CD4-positive, CD25-positive, alpha-beta regulatory T cell (primary cell): Measurements from ENCODE around the gene UCN2. TPM values are rescaled to one million over a fixed set of nuclear protein-coding genes. Genes with fewer than 3 reads are reported as not detected.
"Not testable (repeated sequence)": the region's sequence is repeated elsewhere in the genome, so short reads cannot be mapped to it uniquely, and the experiment has no call there.

Experiments
- ATAC-seq, 2 donors: fragments of 150-1000 bp; cut with Tn5 transposase; one replicate each; pipeline ENCODE4 v1.10.0; 2021; ENCODE audit warnings: low read depth in 2 of 2, moderate number of reproducible peaks in 2 of 2, moderate library complexity in 1 of 2
- DNase-seq, 3 donors: peaks; one replicate each; pipeline versions ENCODE4 v3.0.0 to v3.0.0-alpha.2; 2012 to 2022; ENCODE audit warnings: mixed read lengths in 1 of 3
- H3K27ac ChIP-seq: one replicate; pipeline ENCODE4 v1.7.0; 2013; ENCODE audit warnings: mild to moderate bottlenecking, low read length; ENCODE audit not compliant: insufficient read depth, poor library complexity, severe bottlenecking
- H3K27me3 ChIP-seq: one replicate; pipeline ENCODE4 v1.7.0; 2013; ENCODE audit warnings: low read length; ENCODE audit not compliant: control insufficient read depth, insufficient read depth
- H3K36me3 ChIP-seq: one replicate; pipeline ENCODE4 v1.7.0; 2013; ENCODE audit warnings: mild to moderate bottlenecking, low read length, moderate library complexity; ENCODE audit not compliant: control insufficient read depth, insufficient read depth
- H3K4me1 ChIP-seq: 2 replicates; pipeline ENCODE4 v1.7.0; 2013; ENCODE audit warnings: mild to moderate bottlenecking, low read length; ENCODE audit not compliant: insufficient read depth, control insufficient read depth, poor library complexity, severe bottlenecking
- H3K4me3 ChIP-seq: one replicate; pipeline ENCODE4 v1.7.0; 2013; ENCODE audit warnings: low read depth, mild to moderate bottlenecking, low read length, moderate library complexity
- H3K9me3 ChIP-seq, 2 experiments: 1 replicate in 1 of 2; 2 replicates in 1 of 2; pipeline ENCODE4 v1.7.0; 2013; ENCODE audit warnings: low read length in 2 of 2, mild to moderate bottlenecking in 1 of 2, moderate library complexity in 1 of 2; ENCODE audit not compliant: control insufficient read depth in 2 of 2
- H3K27ac Mint-ChIP-seq, 3 donors: one replicate each; pipeline ENCODE4 v1.8.0; 2020 to 2022; ENCODE audit warnings: mild to moderate bottlenecking in 3 of 3, mixed read lengths in 3 of 3, moderate library complexity in 2 of 3
- H3K27me3 Mint-ChIP-seq: one replicate; pipeline ENCODE4 v1.8.0; 2022; ENCODE audit warnings: mild to moderate bottlenecking, mixed read lengths
- H3K36me3 Mint-ChIP-seq: one replicate; pipeline ENCODE4 v1.8.0; 2020; ENCODE audit warnings: mixed read lengths
- H3K4me1 Mint-ChIP-seq, 4 donors: one replicate each; pipeline ENCODE4 v1.8.0; 2020 to 2022; ENCODE audit warnings: mixed read lengths in 4 of 4, mild to moderate bottlenecking in 1 of 4
- H3K4me3 Mint-ChIP-seq, 4 donors: one replicate each; pipeline ENCODE4 v1.8.0; 2020 to 2022; ENCODE audit warnings: mild to moderate bottlenecking in 4 of 4, mixed read lengths in 4 of 4, moderate library complexity in 3 of 4
- H3K9me3 Mint-ChIP-seq, 7 donors: one replicate each; pipeline ENCODE4 v1.8.0; 2020 to 2022; ENCODE audit warnings: mixed read lengths in 7 of 7, mild to moderate bottlenecking in 3 of 7, moderate library complexity in 2 of 7
- polyA plus RNA-seq, 4 donors: library from polyadenylated mRNA; unstranded; fragments of 300-500 nt; fragmentation: Illumina TruSeq; gene quantifications; one replicate each; pipeline ENCODE4 v1.2.3, GENCODE V29; 2021
- total RNA-seq: library from RNA; stranded (reverse); gene quantifications from one replicate; pipeline ENCODE4 v1.2.3, GENCODE V29; 2022

UCN2 gene
- total and polyA plus RNA-seq, 5 donors from 2014 or later, result not detected

- Mint-ChIP-seq H3K9me3 (no peaks in the 10 kb centered on the region), H3K27ac (no peak overlapping the region), H3K4me1 (no peaks in the 10 kb centered on the region), H3K36me3 (peaks cover 13% of the 10 kb centered on the region), H3K27me3 (no peaks in the 10 kb centered on the region), H3K4me3 (no peak overlapping the region)
- no peak overlapping the region for H3K27ac ChIP-seq
- H3K36me3 ChIP-seq, result no peaks in the 10 kb centered on the region
- H3K27me3 ChIP-seq, result no peaks in the 10 kb centered on the region
- no peak for DNase-seq
- no peaks in the 10 kb centered on the region for H3K9me3 ChIP-seq
- H3K4me3 ChIP-seq, result no peak overlapping the region
- no peak for ATAC-seq
- no peaks in the 10 kb centered on the region for H3K4me1 ChIP-seq
These were observed 26.8 kb downstream of the UCN2 start for GRCh38 chr3:48536785-48537184.

DNA sequence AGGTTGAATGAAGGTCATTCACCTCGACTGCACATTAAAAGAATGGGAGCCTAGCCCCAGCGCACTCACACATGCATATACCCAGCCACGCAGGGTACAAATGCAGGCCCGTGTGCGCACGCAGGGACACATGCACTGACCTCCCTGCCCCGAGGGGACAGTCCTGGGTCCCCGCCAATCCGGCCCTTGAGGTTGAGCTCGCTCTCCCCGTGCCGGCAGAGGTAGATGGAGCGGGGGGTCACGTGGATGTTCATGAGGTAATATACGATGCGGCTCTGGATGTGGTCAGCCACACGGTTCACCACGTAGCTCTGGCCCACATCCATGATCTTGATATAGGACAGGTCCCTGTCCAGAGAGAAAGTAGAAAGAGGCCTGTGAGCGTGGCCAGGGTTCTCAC, 27.5 kb downstream of the UCN2 start:
- Mint-ChIP-seq H3K36me3 (peaks cover 13% of the 10 kb centered on the region), H3K27me3 (no peaks in the 10 kb centered on the region), H3K9me3 (no peaks in the 10 kb centered on the region), H3K4me3 (no peak overlapping the region), H3K27ac (no peak overlapping the region), H3K4me1 (no peaks in the 10 kb centered on the region)
- Histone ChIP-seq H3K27me3 (no peaks in the 10 kb centered on the region), H3K9me3 (no peaks in the 10 kb centered on the region), H3K36me3 (no peaks in the 10 kb centered on the region), H3K4me1 (no peaks in the 10 kb centered on the region), H3K4me3 (no peak overlapping the region), H3K27ac (no peak overlapping the region)
- DNase-seq (no peak), ATAC-seq (no peak)

DNA sequence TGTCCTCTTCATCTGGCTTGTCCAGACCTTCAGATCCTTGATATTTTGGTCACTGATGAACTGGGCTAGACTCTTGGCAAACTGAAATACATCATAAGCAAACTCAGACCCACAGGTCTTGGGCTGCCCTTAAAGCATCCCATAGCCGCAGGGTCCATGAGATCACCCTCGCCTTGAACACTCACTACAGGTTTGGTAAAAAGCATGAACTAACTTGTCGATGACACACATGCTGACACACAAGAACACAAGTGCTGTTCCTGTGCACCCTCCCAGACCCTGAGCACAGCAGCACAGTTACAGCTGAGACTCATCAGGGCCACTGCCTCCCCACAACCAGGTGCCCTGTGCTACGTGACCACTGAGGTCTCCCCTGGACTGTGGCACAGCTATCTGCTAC, 28.0 kb downstream of the UCN2 start:
- Mint-ChIP-seq H3K4me1 (no peaks in the 10 kb centered on the region), H3K27me3 (no peaks in the 10 kb centered on the region), H3K36me3 (peaks cover 13% of the 10 kb centered on the region), H3K27ac (no peak overlapping the region), H3K4me3 (no peak overlapping the region), H3K9me3 (no peaks in the 10 kb centered on the region)
- H3K9me3 ChIP-seq, result no peaks in the 10 kb centered on the region
- no peak overlapping the region for H3K4me3 ChIP-seq
- H3K27me3 ChIP-seq, result no peaks in the 10 kb centered on the region
- no peaks in the 10 kb centered on the region for H3K4me1 ChIP-seq
- H3K27ac ChIP-seq, result no peak overlapping the region
- ATAC-seq (no peak), DNase-seq (no peak)
- no peaks in the 10 kb centered on the region for H3K36me3 ChIP-seq

DNA sequence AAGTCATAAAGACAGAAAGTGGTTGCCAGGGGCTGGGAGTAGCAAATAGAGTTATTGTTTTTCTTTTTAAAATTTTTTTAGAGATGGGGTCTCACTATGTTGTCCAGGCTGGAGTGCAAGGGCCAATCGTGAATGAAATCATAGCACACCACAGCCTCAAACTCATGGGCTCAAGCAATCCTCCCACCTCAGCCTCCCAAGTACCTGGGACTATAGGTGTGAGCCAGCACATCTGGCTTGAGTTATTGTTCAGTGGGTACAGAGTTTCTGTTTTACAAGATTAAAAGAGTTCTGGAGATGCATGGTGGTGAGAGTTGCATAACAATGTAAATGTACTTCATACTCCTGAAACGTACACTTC, 30.6 kb downstream of the UCN2 start:
- H3K27ac Mint-ChIP-seq, result peak overlapping the region in 1 of 3 donors; percentile 31
- ATAC-seq, result no peak
- no peaks in the 10 kb centered on the region for H3K9me3 Mint-ChIP-seq
- H3K4me1 Mint-ChIP-seq, result no peaks in the 10 kb centered on the region
- no peak for DNase-seq
- H3K4me1 ChIP-seq, result no peaks in the 10 kb centered on the region
- no peak overlapping the region for H3K27ac ChIP-seq
- H3K27me3 ChIP-seq, result no peaks in the 10 kb centered on the region
- no peaks in the 10 kb centered on the region for H3K9me3 ChIP-seq
- no peak overlapping the region for H3K4me3 ChIP-seq
- no peaks in the 10 kb centered on the region for H3K27me3 Mint-ChIP-seq
- no peaks in the 10 kb centered on the region for H3K36me3 ChIP-seq
- peaks cover 13% of the 10 kb centered on the region for H3K36me3 Mint-ChIP-seq
- H3K4me3 Mint-ChIP-seq, result no peak overlapping the region

GRCh38 chr3:48532271-48532976, 31.2 kb downstream of the UCN2 start:
- H3K27ac Mint-ChIP-seq, result peak overlapping the region in 2 of 3 donors; percentile 15 to 31

GRCh38 chr3:48530701-48531100, 32.9 kb downstream of the UCN2 start:
- not testable (repeated sequence) for H3K36me3 Mint-ChIP-seq, H3K27ac Mint-ChIP-seq, H3K4me3 ChIP-seq, H3K27me3 Mint-ChIP-seq, H3K9me3 Mint-ChIP-seq, H3K27ac ChIP-seq, H3K4me1 ChIP-seq, H3K4me3 Mint-ChIP-seq, DNase-seq, H3K9me3 ChIP-seq, ATAC-seq, H3K4me1 Mint-ChIP-seq, H3K36me3 ChIP-seq, H3K27me3 ChIP-seq

More at GRCh38 chr3:48532271-48532976, 31.2 kb downstream of the UCN2 start:
- H3K36me3 ChIP-seq, result no peaks in the 10 kb centered on the region
- H3K27me3 ChIP-seq, result no peaks in the 10 kb centered on the region
- no peaks in the 10 kb centered on the region for H3K9me3 ChIP-seq
- no peak overlapping the region for H3K27ac ChIP-seq
- no peaks in the 10 kb centered on the region for H3K4me1 Mint-ChIP-seq
- no peak for DNase-seq
- H3K36me3 Mint-ChIP-seq, result peaks cover 10% of the 10 kb centered on the region
- ATAC-seq, result no peak
- H3K9me3 Mint-ChIP-seq, result no peaks in the 10 kb centered on the region
- H3K27me3 Mint-ChIP-seq, result no peaks in the 10 kb centered on the region
- H3K4me1 ChIP-seq, result no peaks in the 10 kb centered on the region
- no peak overlapping the region for H3K4me3 Mint-ChIP-seq
- no peak overlapping the region for H3K4me3 ChIP-seq

GRCh38 chr3:48528754-48529153, 34.8 kb downstream of the UCN2 start:
- Mint-ChIP-seq H3K36me3 (no peaks in the 10 kb centered on the region), H3K27ac (no peak overlapping the region), H3K4me1 (no peaks in the 10 kb centered on the region), H3K27me3 (no peaks in the 10 kb centered on the region), H3K9me3 (no peaks in the 10 kb centered on the region), H3K4me3 (no peak overlapping the region)
- Histone ChIP-seq H3K9me3 (no peaks in the 10 kb centered on the region), H3K4me1 (no peaks in the 10 kb centered on the region), H3K36me3 (no peaks in the 10 kb centered on the region), H3K27me3 (no peaks in the 10 kb centered on the region), H3K4me3 (no peak overlapping the region), H3K27ac (no peak overlapping the region)
- DNase-seq, result no peak
- no peak for ATAC-seq

DNA sequence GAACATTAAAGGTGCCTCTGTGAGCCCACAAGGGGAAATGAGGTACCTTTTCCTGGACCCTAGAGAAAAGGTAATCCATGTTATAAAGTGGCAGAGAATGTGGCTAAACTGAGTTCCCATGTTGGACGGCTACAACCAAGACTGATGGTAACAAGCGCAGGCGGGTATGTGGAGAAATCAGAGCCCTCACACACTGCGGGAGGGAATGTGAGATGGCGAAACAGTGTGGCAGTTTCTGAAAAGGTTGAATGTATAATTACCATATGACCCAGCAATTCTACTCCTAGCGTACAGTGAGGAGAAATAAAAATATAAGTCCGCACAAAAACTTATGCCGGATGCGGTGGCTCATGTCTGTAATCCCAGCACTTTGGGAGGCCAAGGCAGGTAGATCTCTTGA, 35.5 kb downstream of the UCN2 start:
- Histone ChIP-seq H3K4me1 (no peaks in the 10 kb centered on the region), H3K27ac (no peak overlapping the region), H3K36me3 (no peaks in the 10 kb centered on the region), H3K4me3 (no peak overlapping the region), H3K9me3 (no peaks in the 10 kb centered on the region), H3K27me3 (no peaks in the 10 kb centered on the region)
- H3K27ac Mint-ChIP-seq, result peak overlapping the region in 1 of 3 donors; percentile 48
- H3K4me1 Mint-ChIP-seq, result no peaks in the 10 kb centered on the region
- DNase-seq, result no peak
- H3K4me3 Mint-ChIP-seq, result no peak overlapping the region
- no peak for ATAC-seq
- no peaks in the 10 kb centered on the region for H3K36me3 Mint-ChIP-seq
- no peaks in the 10 kb centered on the region for H3K27me3 Mint-ChIP-seq
- no peaks in the 10 kb centered on the region for H3K9me3 Mint-ChIP-seq
